ENCODE data around the gene SLC7A10. TPM values are rescaled to one million over a fixed set of nuclear protein-coding genes. Genes with fewer than 3 reads are reported as not detected.

Gene SLC7A10
- total RNA-seq, 1 experiment from 2014 or later = not detected

DNA sequence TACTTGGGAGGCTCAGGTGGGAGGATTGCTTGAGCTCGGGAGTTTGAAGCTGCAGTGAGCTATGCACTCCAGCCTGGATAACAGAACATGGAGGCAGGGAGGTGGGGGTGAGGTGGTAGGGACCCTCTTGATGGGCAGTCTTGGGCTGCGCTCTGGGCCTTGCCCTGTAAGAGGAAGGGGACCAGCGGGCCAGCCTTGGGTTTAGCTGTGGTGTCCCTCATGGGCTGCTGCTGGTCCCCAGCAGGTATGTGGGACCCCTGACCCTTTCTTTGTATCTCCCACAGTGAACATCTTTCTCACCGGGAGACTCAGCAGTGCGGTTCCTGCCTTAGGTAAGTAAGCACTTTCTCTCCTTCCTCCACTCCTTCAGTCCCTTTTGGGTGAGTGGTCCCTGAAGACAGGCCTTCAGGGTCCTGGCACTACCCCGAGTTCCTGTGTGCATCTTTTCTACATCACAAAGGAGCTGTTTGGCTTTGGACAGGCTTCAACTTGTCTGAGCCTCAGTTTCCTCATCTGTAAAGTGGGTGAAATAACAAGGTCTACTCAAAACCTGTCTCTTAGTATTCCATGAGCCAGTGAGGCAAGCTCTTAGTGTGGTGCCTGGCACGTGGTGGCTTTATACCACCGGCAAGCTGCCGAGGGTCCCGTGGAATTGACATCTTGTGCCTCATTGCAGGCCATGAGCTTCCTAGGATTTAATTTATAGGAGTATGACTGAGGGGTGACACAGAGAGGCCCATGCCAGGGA lies 29.0 kb downstream of the SLC7A10 start:
- no TSS peak for BruUV-seq (replicated peaks)
- H3K27ac Mint-ChIP-seq (ENCODE audit: unreplicated experiment) = no peak overlapping the region
- TF ChIP-seq, protein P1, sequence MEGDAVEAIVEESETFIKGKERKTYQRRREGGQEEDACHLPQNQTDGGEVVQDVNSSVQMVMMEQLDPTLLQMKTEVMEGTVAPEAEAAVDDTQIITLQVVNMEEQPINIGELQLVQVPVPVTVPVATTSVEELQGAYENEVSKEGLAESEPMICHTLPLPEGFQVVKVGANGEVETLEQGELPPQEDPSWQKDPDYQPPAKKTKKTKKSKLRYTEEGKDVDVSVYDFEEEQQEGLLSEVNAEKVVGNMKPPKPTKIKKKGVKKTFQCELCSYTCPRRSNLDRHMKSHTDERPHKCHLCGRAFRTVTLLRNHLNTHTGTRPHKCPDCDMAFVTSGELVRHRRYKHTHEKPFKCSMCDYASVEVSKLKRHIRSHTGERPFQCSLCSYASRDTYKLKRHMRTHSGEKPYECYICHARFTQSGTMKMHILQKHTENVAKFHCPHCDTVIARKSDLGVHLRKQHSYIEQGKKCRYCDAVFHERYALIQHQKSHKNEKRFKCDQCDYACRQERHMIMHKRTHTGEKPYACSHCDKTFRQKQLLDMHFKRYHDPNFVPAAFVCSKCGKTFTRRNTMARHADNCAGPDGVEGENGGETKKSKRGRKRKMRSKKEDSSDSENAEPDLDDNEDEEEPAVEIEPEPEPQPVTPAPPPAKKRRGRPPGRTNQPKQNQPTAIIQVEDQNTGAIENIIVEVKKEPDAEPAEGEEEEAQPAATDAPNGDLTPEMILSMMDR (IDR thresholded peaks at IDR 0.05; ENCODE audit: unreplicated experiment) = no peak
- H3K4me3 Mint-ChIP-seq (ENCODE audit: low read depth, unreplicated experiment) = no peak overlapping the region
- intact Hi-C loops (cut with micrococcal nuclease; ENCODE audit: unreplicated experiment) = no loop called here
- DNase-seq = no peak
- peaks cover 70% of the 10 kb centered on the region for H3K27me3 Mint-ChIP-seq (ENCODE audit: unreplicated experiment)
- H3K4me1 Mint-ChIP-seq (ENCODE audit: low read depth, unreplicated experiment) = no peaks in the 10 kb centered on the region
- H3K9me3 Mint-ChIP-seq (ENCODE audit: low read depth, unreplicated experiment) = no peaks in the 10 kb centered on the region
- CTCF ChIA-PET = interaction anchor here (2.2 kb wide), 1 partner anchor 13 kb away, joined by 9 read pairs; no protein-coding TSS in a partner anchor
- peaks cover 5% of the 10 kb centered on the region for H3K36me3 Mint-ChIP-seq (ENCODE audit: insufficient read depth, unreplicated experiment)

DNA sequence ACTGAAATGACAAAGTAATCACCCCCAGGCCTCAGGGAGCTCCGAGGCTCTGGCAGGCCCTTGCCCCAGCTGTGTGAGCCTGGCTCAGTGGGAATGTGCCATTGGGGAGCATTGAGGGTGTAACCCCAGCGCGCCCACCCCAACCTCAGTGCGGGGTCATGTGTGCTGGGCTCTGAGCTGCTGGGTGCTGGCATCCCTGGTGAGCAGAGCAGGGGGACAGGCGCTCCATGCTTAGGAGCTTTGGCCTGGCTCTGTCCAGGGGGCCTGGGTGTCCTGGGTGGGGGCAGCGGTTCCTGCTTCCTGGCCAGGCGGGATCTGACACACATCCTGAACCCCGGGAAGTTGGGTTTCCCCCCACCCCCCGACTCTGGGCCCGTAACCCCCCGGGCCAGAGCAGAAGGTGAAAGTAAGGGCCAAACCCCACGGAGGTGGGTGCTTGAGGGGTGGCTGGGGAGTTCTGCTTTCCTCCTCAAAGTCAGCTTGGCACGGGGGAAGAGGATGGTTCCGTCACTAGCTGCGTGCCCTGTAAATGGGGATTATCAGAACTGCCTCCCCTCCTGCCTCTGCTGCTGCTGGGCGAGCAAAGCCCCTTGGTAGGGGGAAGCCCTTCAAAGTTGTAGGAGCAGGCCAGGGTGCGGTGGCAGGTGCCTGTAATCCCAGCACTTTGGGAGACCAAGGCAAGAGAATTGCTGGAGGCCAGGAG lies 29.9 kb downstream of the SLC7A10 start:
- CTCF ChIA-PET = interaction anchor here (0.6 kb wide), 1 partner anchor 117 kb away, joined by 5 read pairs; no protein-coding TSS in a partner anchor
- intact Hi-C loops (cut with micrococcal nuclease; ENCODE audit: unreplicated experiment) = no loop called here
- H3K27ac Mint-ChIP-seq (ENCODE audit: unreplicated experiment) = no peak overlapping the region
- DNase-seq = no peak
- H3K4me3 Mint-ChIP-seq (ENCODE audit: low read depth, unreplicated experiment) = peak overlapping the region; percentile 66
- peaks cover 78% of the 10 kb centered on the region for H3K27me3 Mint-ChIP-seq (ENCODE audit: unreplicated experiment)
- H3K9me3 Mint-ChIP-seq (ENCODE audit: low read depth, unreplicated experiment) = no peaks in the 10 kb centered on the region
- TF ChIP-seq, protein P1 (IDR thresholded peaks at IDR 0.05; ENCODE audit: unreplicated experiment) = no peak
- peaks cover 5% of the 10 kb centered on the region for H3K36me3 Mint-ChIP-seq (ENCODE audit: insufficient read depth, unreplicated experiment)
- H3K4me1 Mint-ChIP-seq (ENCODE audit: low read depth, unreplicated experiment) = no peaks in the 10 kb centered on the region
- BruUV-seq (replicated peaks) = no TSS peak

DNA sequence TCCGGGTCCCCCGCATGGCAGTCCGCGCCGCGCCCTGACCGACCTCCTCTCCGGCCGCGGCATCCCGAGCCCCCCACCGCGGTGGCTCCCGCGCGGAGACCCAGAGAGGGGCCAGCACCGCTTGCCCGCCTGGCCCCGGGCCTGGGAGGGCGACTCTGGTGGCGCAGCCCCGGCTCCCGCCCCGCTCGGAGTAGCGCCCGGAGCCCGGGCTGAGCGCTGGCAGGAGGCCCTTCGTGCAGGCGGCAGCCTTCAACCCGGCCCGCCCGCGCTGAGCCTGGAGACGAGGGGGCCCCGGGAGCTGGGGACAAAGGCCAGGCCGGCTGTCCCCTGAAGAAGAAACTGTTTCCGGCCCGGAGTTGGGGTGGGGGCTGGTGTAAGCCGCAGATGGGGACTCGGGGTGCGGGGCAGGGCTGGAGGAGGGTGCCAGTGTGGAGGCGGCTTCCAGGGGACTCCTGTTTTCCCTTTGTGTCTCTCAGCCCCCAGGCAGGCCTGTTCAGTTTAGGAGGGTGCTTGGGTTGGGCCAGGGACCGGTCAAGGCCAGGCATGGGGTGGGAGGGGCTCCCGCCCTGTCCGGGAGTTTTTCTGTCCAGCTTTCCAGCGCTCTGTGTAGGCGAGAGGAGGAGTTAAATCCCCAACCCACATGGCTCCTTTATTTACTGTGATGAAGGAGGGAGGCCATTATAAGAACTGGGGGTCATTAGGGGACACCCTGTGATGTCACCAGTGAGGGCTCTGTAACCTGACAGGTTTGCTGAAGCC lies 30.6 kb downstream of the SLC7A10 start:
- DNase-seq = no peak
- no peaks in the 10 kb centered on the region for H3K9me3 Mint-ChIP-seq (ENCODE audit: low read depth, unreplicated experiment)
- BruUV-seq (replicated peaks) = no TSS peak
- CTCF ChIA-PET = interaction anchor here (0.6 kb wide), 2 partner anchors 49 to 118 kb away, joined by 3 to 5 read pairs; no protein-coding TSS in a partner anchor
- peak overlapping the region; percentile 66 for H3K4me3 Mint-ChIP-seq (ENCODE audit: low read depth, unreplicated experiment)
- intact Hi-C loops (cut with micrococcal nuclease; ENCODE audit: unreplicated experiment) = no loop called here
- H3K4me1 Mint-ChIP-seq (ENCODE audit: low read depth, unreplicated experiment) = no peaks in the 10 kb centered on the region
- H3K27ac Mint-ChIP-seq (ENCODE audit: unreplicated experiment) = no peak overlapping the region
- TF ChIP-seq, protein P1 (IDR thresholded peaks at IDR 0.05; ENCODE audit: unreplicated experiment) = no peak
- peaks cover 85% of the 10 kb centered on the region for H3K27me3 Mint-ChIP-seq (ENCODE audit: unreplicated experiment)
- peaks cover 5% of the 10 kb centered on the region for H3K36me3 Mint-ChIP-seq (ENCODE audit: insufficient read depth, unreplicated experiment)

DNA sequence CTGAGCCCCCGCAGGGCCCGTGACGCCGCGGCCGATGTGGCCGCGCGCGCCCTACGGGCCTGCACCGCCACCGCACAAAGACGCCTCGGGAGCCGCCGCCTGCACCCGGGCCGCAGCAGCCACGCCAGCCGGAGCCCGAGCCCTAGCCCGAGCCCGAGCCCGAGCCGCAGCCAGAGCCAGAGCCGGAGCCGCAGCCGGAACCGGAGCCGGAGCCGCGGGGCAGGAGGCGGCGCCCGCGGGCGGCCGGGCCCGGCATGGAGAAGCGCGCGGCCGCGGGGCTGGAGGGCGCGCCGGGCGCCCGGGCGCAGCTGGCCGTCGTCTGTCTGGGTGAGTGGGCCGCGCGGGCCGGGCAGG lies 31.1 kb downstream of the SLC7A10 start:
- peak overlapping the region; percentile 66 for H3K4me3 Mint-ChIP-seq (ENCODE audit: low read depth, unreplicated experiment)
- CTCF ChIA-PET = interaction anchor here (0.6 kb wide), 1 partner anchor 48 kb away, joined by 3 read pairs; no protein-coding TSS in a partner anchor
- no peak overlapping the region for H3K27ac Mint-ChIP-seq (ENCODE audit: unreplicated experiment)
- peaks cover 89% of the 10 kb centered on the region for H3K27me3 Mint-ChIP-seq (ENCODE audit: unreplicated experiment)
- no peak for DNase-seq
- peaks cover 5% of the 10 kb centered on the region for H3K36me3 Mint-ChIP-seq (ENCODE audit: insufficient read depth, unreplicated experiment)
- TF ChIP-seq, protein P1 (IDR thresholded peaks at IDR 0.05; ENCODE audit: unreplicated experiment) = no peak
- H3K4me1 Mint-ChIP-seq (ENCODE audit: low read depth, unreplicated experiment) = no peaks in the 10 kb centered on the region
- intact Hi-C loops (cut with micrococcal nuclease; ENCODE audit: unreplicated experiment) = no loop called here
- no TSS peak for BruUV-seq (replicated peaks)
- no peaks in the 10 kb centered on the region for H3K9me3 Mint-ChIP-seq (ENCODE audit: low read depth, unreplicated experiment)

Measured in Calu3 (cell line).